ENCODE measurements around the gene DCUN1D4. TPM values are rescaled to one million over a fixed set of nuclear protein-coding genes. Genes with fewer than 3 reads are reported as not detected.

The DCUN1D4 gene
- total RNA-seq, 1 experiment from 2014 or later, result 50.2 TPM

DNA sequence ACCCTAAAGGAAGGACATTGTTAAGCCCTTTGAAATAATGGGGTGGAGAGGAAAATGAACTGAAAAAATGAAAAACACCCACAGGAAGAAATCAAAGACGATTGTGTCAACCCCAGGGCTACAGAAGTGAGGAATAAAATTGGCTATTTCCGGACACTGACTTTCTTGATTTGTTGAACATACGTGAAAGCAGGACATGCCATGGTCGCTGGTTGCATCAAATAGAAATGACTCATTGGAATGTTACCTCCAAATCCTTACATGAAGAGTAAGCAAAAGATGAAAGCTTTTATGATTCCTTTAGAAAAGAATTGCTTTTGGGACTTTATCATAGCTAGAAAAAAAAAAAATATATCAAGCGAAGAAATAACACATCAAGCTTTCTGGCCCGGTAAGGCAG is 75.3 kb downstream of the DCUN1D4 start:
- Histone ChIP-seq H3K79me2 (ENCODE audit: insufficient read depth, low read length) (no peaks in the 10 kb centered on the region), H3K9ac (ENCODE audit: low read length) (no peak overlapping the region), H3K9me3 (ENCODE audit: control insufficient read depth in 1 of 2, insufficient read depth in 1 of 2, low read depth in 1 of 2, low read length in 2 of 2) (no peaks in the 10 kb centered on the region), H3K4me1 (ENCODE audit: control insufficient read depth in 1 of 2, insufficient read depth in 2 of 2, low read length in 2 of 2) (no peaks in the 10 kb centered on the region), H3K27ac (ENCODE audit: low read depth, low read length) (no peak overlapping the region), H3K9me2 (ENCODE audit: insufficient read depth) (no peaks in the 10 kb centered on the region), H2AFZ (ENCODE audit: low read depth, low read length, poor library complexity, severe bottlenecking) (no peak overlapping the region), H3K4me2 (ENCODE audit: low read length) (no peak overlapping the region), H3K4me3 (replicated peaks in 1 of 2; ENCODE audit: low read depth in 1 of 2, low read length in 2 of 2) (no peak overlapping the region), H3K27me3 (ENCODE audit: insufficient read depth, low read length) (no peaks in the 10 kb centered on the region), H4K20me1 (ENCODE audit: insufficient read depth) (no peaks in the 10 kb centered on the region), H3K36me3 (ENCODE audit: control insufficient read depth in 1 of 2, insufficient read depth in 2 of 2, low read length in 2 of 2) (peaks cover 0 to 12% of the 10 kb centered on the region in 2 experiments; a peak in 2 of 4 replicates)
- intact Hi-C loops (cut with micrococcal nuclease), result no loop called here
- no TSS peak for BruUV-seq (replicated peaks)
- no peak for TF ChIP-seq EZH2phosphoT487 (IDR thresholded peaks at IDR 0.05; ENCODE audit: borderline replicate concordance)
- no peak for TF ChIP-seq POLR2AphosphoS5 (IDR thresholded peaks at IDR 0.05; ENCODE audit: low read depth, low read length)
- no peak for TF ChIP-seq RAD21 (IDR thresholded peaks at IDR 0.05; ENCODE audit: low read depth)
- TF ChIP-seq, protein P1, sequence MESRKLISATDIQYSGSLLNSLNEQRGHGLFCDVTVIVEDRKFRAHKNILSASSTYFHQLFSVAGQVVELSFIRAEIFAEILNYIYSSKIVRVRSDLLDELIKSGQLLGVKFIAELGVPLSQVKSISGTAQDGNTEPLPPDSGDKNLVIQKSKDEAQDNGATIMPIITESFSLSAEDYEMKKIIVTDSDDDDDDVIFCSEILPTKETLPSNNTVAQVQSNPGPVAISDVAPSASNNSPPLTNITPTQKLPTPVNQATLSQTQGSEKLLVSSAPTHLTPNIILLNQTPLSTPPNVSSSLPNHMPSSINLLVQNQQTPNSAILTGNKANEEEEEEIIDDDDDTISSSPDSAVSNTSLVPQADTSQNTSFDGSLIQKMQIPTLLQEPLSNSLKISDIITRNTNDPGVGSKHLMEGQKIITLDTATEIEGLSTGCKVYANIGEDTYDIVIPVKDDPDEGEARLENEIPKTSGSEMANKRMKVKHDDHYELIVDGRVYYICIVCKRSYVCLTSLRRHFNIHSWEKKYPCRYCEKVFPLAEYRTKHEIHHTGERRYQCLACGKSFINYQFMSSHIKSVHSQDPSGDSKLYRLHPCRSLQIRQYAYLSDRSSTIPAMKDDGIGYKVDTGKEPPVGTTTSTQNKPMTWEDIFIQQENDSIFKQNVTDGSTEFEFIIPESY (IDR thresholded peaks at IDR 0.05; ENCODE audit: extremely low read depth, insufficient replicate concordance, low read length), result no peak
- no peak for TF ChIP-seq ZFX (IDR thresholded peaks at IDR 0.05)
- TF ChIP-seq ELF1 (IDR thresholded peaks at IDR 0.05; ENCODE audit: borderline replicate concordance, low read depth), result no peak
- TF ChIP-seq SRF (IDR thresholded peaks at IDR 0.05; ENCODE audit: low read depth), result no peak
- no peak for TF ChIP-seq EZH2 (IDR thresholded peaks at IDR 0.05)
- TF ChIP-seq YY1 (IDR thresholded peaks at IDR 0.05; ENCODE audit: extremely low read depth, insufficient replicate concordance, low read depth, low read length), result no peak
- TF ChIP-seq FOSL1 (IDR thresholded peaks at IDR 0.05; ENCODE audit: low read depth), result no peak
- TF ChIP-seq EGR1 (IDR thresholded peaks at IDR 0.05; ENCODE audit: low read depth), result no peak
- no peak for TF ChIP-seq POLR2A (IDR thresholded peaks at IDR 0.05; ENCODE audit: borderline replicate concordance, extremely low read depth, insufficient read depth, insufficient read length)
- no peak for TF ChIP-seq SIN3A (IDR thresholded peaks at IDR 0.05; ENCODE audit: low read depth)
- TF ChIP-seq, protein P2, sequence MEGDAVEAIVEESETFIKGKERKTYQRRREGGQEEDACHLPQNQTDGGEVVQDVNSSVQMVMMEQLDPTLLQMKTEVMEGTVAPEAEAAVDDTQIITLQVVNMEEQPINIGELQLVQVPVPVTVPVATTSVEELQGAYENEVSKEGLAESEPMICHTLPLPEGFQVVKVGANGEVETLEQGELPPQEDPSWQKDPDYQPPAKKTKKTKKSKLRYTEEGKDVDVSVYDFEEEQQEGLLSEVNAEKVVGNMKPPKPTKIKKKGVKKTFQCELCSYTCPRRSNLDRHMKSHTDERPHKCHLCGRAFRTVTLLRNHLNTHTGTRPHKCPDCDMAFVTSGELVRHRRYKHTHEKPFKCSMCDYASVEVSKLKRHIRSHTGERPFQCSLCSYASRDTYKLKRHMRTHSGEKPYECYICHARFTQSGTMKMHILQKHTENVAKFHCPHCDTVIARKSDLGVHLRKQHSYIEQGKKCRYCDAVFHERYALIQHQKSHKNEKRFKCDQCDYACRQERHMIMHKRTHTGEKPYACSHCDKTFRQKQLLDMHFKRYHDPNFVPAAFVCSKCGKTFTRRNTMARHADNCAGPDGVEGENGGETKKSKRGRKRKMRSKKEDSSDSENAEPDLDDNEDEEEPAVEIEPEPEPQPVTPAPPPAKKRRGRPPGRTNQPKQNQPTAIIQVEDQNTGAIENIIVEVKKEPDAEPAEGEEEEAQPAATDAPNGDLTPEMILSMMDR (IDR thresholded peaks at IDR 0.05 in 2 of 3, conservative IDR thresholded peaks at IDR 0.05 in 1 of 3; ENCODE audit: borderline replicate concordance in 1 of 3, insufficient read depth in 1 of 3, low read depth in 2 of 3, low read length in 2 of 3), result no peak
- TF ChIP-seq CEBPB (IDR thresholded peaks at IDR 0.05; ENCODE audit: low read depth), result no peak
- no peak for TF ChIP-seq TCF7L2 (IDR thresholded peaks at IDR 0.05; ENCODE audit: borderline replicate concordance, extremely low read depth, insufficient read depth, insufficient read length)
- ChIA-PET CTCF (no interaction called here), POLR2A (no interaction called here), RAD21 (ENCODE audit: low non-redundant PET in 1 of 2, low total read pairs in 2 of 2, uncharacterized antibody in 2 of 2, unreplicated experiment in 2 of 2) (no interaction called here)
- no peak for ATAC-seq
- no peak for DNase-seq (ENCODE audit: low read depth, low spot score)
